ENCODE measurements around the gene PON2. TPM values are rescaled to one million over a fixed set of nuclear protein-coding genes. Genes with fewer than 3 reads are reported as not detected.

The PON2 gene
- total RNA-seq, 2 experiments from 2014 or later: not detected

- Histone ChIP-seq H3K9me2 (ENCODE audit: insufficient read depth, low read length) (no peaks in the 10 kb centered on the region), H3K4me2 (ENCODE audit: low read length) (no peak overlapping the region), H2AFZ (ENCODE audit: low read length) (no peak overlapping the region), H3K79me2 (ENCODE audit: insufficient read depth, low read depth, low read length) (no peaks in the 10 kb centered on the region), H3K36me3 (ENCODE audit: insufficient read depth, low read length) (no peaks in the 10 kb centered on the region), H3K9me3 (ENCODE audit: low read length) (no peaks in the 10 kb centered on the region), H3K27ac (ENCODE audit: low read depth, low read length, poor library complexity, severe bottlenecking) (no peak overlapping the region), H3K4me1 (ENCODE audit: insufficient read depth, low read length, poor library complexity, severe bottlenecking) (no peaks in the 10 kb centered on the region), H4K20me1 (ENCODE audit: insufficient read depth, low read length) (no peaks in the 10 kb centered on the region), H3K4me3 (ENCODE audit: low read depth, low read length, poor library complexity, severe bottlenecking) (no peak overlapping the region)
- intact Hi-C loops (cut with micrococcal nuclease; ENCODE audit: unreplicated experiment): no loop called here
- POLR2A ChIA-PET: no interaction called here
- DNase-seq (ENCODE audit: low spot score): no peak
- TF ChIP-seq, protein P1, sequence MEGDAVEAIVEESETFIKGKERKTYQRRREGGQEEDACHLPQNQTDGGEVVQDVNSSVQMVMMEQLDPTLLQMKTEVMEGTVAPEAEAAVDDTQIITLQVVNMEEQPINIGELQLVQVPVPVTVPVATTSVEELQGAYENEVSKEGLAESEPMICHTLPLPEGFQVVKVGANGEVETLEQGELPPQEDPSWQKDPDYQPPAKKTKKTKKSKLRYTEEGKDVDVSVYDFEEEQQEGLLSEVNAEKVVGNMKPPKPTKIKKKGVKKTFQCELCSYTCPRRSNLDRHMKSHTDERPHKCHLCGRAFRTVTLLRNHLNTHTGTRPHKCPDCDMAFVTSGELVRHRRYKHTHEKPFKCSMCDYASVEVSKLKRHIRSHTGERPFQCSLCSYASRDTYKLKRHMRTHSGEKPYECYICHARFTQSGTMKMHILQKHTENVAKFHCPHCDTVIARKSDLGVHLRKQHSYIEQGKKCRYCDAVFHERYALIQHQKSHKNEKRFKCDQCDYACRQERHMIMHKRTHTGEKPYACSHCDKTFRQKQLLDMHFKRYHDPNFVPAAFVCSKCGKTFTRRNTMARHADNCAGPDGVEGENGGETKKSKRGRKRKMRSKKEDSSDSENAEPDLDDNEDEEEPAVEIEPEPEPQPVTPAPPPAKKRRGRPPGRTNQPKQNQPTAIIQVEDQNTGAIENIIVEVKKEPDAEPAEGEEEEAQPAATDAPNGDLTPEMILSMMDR (conservative IDR thresholded peaks at IDR 0.05; ENCODE audit: low read length): no peak
- TF ChIP-seq EZH2phosphoT487 (IDR thresholded peaks at IDR 0.05; ENCODE audit: borderline replicate concordance, low read depth, low read length): no peak
- CTCF ChIA-PET (ENCODE audit: unreplicated experiment): no interaction called here
- BruUV-seq (replicated peaks): no TSS peak
These were observed 37.4 kb downstream of the PON2 start for GRCh38 chr7:95397381-95397780.

- H3K36me3 ChIP-seq (ENCODE audit: insufficient read depth, low read length): no peaks in the 10 kb centered on the region
- no peak within 1 kb of the TSS for H3K4me2 ChIP-seq (ENCODE audit: low read length)
- no peaks in the 10 kb centered on the region for H3K9me3 ChIP-seq (ENCODE audit: low read length)
- H3K9me2 ChIP-seq (ENCODE audit: insufficient read depth, low read length): no peaks in the 10 kb centered on the region
- POLR2A ChIA-PET: no interaction called here
- H3K4me3 ChIP-seq (ENCODE audit: low read depth, low read length, poor library complexity, severe bottlenecking): no peak within 1 kb of the TSS
- CTCF ChIA-PET (ENCODE audit: unreplicated experiment): no interaction called here
- no peak for DNase-seq (ENCODE audit: low spot score)
- BruUV-seq (replicated peaks): no TSS peak
- H3K4me1 ChIP-seq (ENCODE audit: insufficient read depth, low read length, poor library complexity, severe bottlenecking): no peaks in the 10 kb centered on the region
- no peak within 1 kb of the TSS for H3K27ac ChIP-seq (ENCODE audit: low read depth, low read length, poor library complexity, severe bottlenecking)
- TF ChIP-seq EZH2phosphoT487 (IDR thresholded peaks at IDR 0.05; ENCODE audit: borderline replicate concordance, low read depth, low read length): no peak
- TF ChIP-seq, protein P1 (conservative IDR thresholded peaks at IDR 0.05; ENCODE audit: low read length): no peak
- H2AFZ ChIP-seq (ENCODE audit: low read length): no peak within 1 kb of the TSS
- H3K79me2 ChIP-seq (ENCODE audit: insufficient read depth, low read depth, low read length): no peaks in the 10 kb centered on the region
- intact Hi-C loops (cut with micrococcal nuclease; ENCODE audit: unreplicated experiment): no loop called here
- H4K20me1 ChIP-seq (ENCODE audit: insufficient read depth, low read length): no peaks in the 10 kb centered on the region
These were observed 38.4 kb downstream of the PON2 start, which contains the start of gene PON3 for GRCh38 chr7:95396136-95397032. Gene PON3 (minus strand): TSS chr7:95396375. CDS start chr7:95396350, 25 bp downstream.

- no peaks in the 10 kb centered on the region for H3K4me1 ChIP-seq (ENCODE audit: insufficient read depth, low read length, poor library complexity, severe bottlenecking)
- H3K4me2 ChIP-seq (ENCODE audit: low read length): no peak overlapping the region
- CTCF ChIA-PET (ENCODE audit: unreplicated experiment): no interaction called here
- no peaks in the 10 kb centered on the region for H3K79me2 ChIP-seq (ENCODE audit: insufficient read depth, low read depth, low read length)
- no peaks in the 10 kb centered on the region for H4K20me1 ChIP-seq (ENCODE audit: insufficient read depth, low read length)
- intact Hi-C loops (cut with micrococcal nuclease; ENCODE audit: unreplicated experiment): no loop called here
- POLR2A ChIA-PET: no interaction called here
- TF ChIP-seq, protein P1 (conservative IDR thresholded peaks at IDR 0.05; ENCODE audit: low read length): no peak
- no peak for TF ChIP-seq EZH2phosphoT487 (IDR thresholded peaks at IDR 0.05; ENCODE audit: borderline replicate concordance, low read depth, low read length)
- H3K27ac ChIP-seq (ENCODE audit: low read depth, low read length, poor library complexity, severe bottlenecking): no peak overlapping the region
- BruUV-seq (replicated peaks): no TSS peak
- H3K9me2 ChIP-seq (ENCODE audit: insufficient read depth, low read length): no peaks in the 10 kb centered on the region
- no peak overlapping the region for H3K4me3 ChIP-seq (ENCODE audit: low read depth, low read length, poor library complexity, severe bottlenecking)
- no peaks in the 10 kb centered on the region for H3K9me3 ChIP-seq (ENCODE audit: low read length)
- no peaks in the 10 kb centered on the region for H3K36me3 ChIP-seq (ENCODE audit: insufficient read depth, low read length)
- no peak overlapping the region for H2AFZ ChIP-seq (ENCODE audit: low read length)
- no peak for DNase-seq (ENCODE audit: low spot score)
These were observed 39.1 kb downstream of the PON2 start for GRCh38 chr7:95395755-95396135.
